Effector memory CD4-positive, alpha-beta T cell (primary cell): ENCODE measurements around the gene SNU13.
"Not testable (repeated sequence)": the region's sequence is repeated elsewhere in the genome, so short reads cannot be mapped to it uniquely, and the experiment has no call there.

Experiments used
- DNase-seq, 3 donors: peaks; one replicate each; pipeline ENCODE4 v3.0.0-alpha.2; 2020
- H3K27ac ChIP-seq: 2 replicates; pipeline ENCODE4 v1.7.0; 2013; ENCODE audit warnings: mild to moderate bottlenecking, low read length, moderate library complexity; ENCODE audit not compliant: insufficient read depth, poor library complexity, severe bottlenecking
- H3K27me3 ChIP-seq: replicated peaks from 2 replicates; pipeline ENCODE4 v1.7.0; 2013; ENCODE audit warnings: mild to moderate bottlenecking, low read length; ENCODE audit not compliant: insufficient read depth, control insufficient read depth, poor library complexity, severe bottlenecking
- H3K36me3 ChIP-seq: 2 replicates; pipeline ENCODE4 v1.7.0; 2013; ENCODE audit warnings: mild to moderate bottlenecking, low read length, moderate library complexity; ENCODE audit not compliant: control insufficient read depth, insufficient read depth
- H3K4me1 ChIP-seq: 2 replicates; pipeline ENCODE4 v1.7.0; 2013; ENCODE audit warnings: low read length, mild to moderate bottlenecking; ENCODE audit not compliant: control insufficient read depth, insufficient read depth, poor library complexity, severe bottlenecking
- H3K4me3 ChIP-seq: 2 replicates; pipeline ENCODE4 v1.7.0; 2013; ENCODE audit warnings: low read length, low read depth, mild to moderate bottlenecking; ENCODE audit not compliant: insufficient read depth, poor library complexity, severe bottlenecking
- H3K9me3 ChIP-seq: 2 replicates; pipeline ENCODE4 v1.7.0; 2013; ENCODE audit warnings: mild to moderate bottlenecking, low read length, moderate library complexity; ENCODE audit not compliant: control insufficient read depth

SNU13 gene

GRCh38 chr22:41682033-41682807 lies 6.4 kb downstream of the SNU13 start:
- peaks cover 27% of the 10 kb centered on the region for H3K36me3 ChIP-seq
- no peaks in the 10 kb centered on the region for H3K9me3 ChIP-seq
- peak overlapping the region; percentile 77 for H3K4me3 ChIP-seq
- DNase-seq, result peak; percentile 73 to 78 (median 74)
- H3K4me1 ChIP-seq, result peaks cover 6% of the 10 kb centered on the region
- H3K27ac ChIP-seq, result peak overlapping the region; percentile 84
- no peaks in the 10 kb centered on the region for H3K27me3 ChIP-seq

- H3K36me3 ChIP-seq, result peaks cover 30% of the 10 kb centered on the region
- DNase-seq, result no peak
- peak overlapping the region; percentile 77 for H3K4me3 ChIP-seq
- no peaks in the 10 kb centered on the region for H3K9me3 ChIP-seq
- H3K4me1 ChIP-seq, result peaks cover 4% of the 10 kb centered on the region
- no peaks in the 10 kb centered on the region for H3K27me3 ChIP-seq
- H3K27ac ChIP-seq, result peak overlapping the region; percentile 84
Measured at GRCh38 chr22:41681616-41682015, 7.1 kb downstream of the SNU13 start.

- no peaks in the 10 kb centered on the region for H3K9me3 ChIP-seq
- H3K27me3 ChIP-seq, result no peaks in the 10 kb centered on the region
- H3K36me3 ChIP-seq, result peaks cover 62% of the 10 kb centered on the region
- H3K27ac ChIP-seq, result no peak overlapping the region
- DNase-seq, result no peak
- no peak overlapping the region for H3K4me3 ChIP-seq
- H3K4me1 ChIP-seq, result no peaks in the 10 kb centered on the region
Measured at GRCh38 chr22:41676134-41676533, 12.5 kb downstream of the SNU13 start.

GRCh38 chr22:41674846-41675340 lies 13.8 kb downstream of the SNU13 start:
- no peak overlapping the region for H3K27ac ChIP-seq
- no peak overlapping the region for H3K4me3 ChIP-seq
- peaks cover 57% of the 10 kb centered on the region for H3K36me3 ChIP-seq
- DNase-seq, result no peak
- H3K4me1 ChIP-seq, result no peaks in the 10 kb centered on the region
- no peaks in the 10 kb centered on the region for H3K27me3 ChIP-seq
- no peaks in the 10 kb centered on the region for H3K9me3 ChIP-seq

DNA sequence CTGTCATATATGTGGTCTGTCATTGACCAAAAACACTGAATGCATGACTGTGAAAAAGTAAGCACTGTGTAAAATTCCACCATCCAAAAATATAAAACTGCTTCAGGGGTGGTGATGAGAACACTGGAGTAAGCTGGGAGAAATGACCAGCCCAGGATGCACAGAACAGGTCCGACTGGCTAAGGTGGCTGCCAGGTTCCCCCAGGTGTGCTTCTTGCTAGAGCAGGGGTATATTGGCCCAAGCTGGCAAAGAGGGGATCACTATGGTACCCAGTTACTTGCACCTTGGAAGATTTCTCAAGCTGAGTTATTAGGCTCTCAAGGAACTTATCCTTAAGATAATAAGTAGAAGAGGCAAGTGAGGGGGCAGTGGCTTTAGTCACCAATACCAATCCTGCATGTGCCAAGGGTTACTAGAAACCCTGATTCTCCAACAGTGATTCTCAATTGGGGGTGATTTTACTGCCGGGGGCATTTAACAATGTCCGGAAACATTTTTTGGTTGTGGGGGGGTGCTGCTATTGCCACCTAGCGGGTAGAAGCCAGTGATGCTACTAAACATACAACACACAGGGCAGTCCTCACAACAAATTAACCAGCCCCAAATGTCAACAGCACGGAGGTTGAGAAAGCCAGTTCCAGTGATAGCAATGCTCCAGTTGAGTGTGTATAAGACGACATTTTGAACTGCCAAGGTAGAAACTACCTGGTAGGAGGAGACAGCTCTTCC lies 15.7 kb downstream of the SNU13 start:
- H3K9me3 ChIP-seq, result no peaks in the 10 kb centered on the region
- no peaks in the 10 kb centered on the region for H3K27me3 ChIP-seq
- DNase-seq, result no peak
- H3K36me3 ChIP-seq, result peaks cover 40% of the 10 kb centered on the region
- H3K4me1 ChIP-seq, result no peaks in the 10 kb centered on the region
- no peak overlapping the region for H3K27ac ChIP-seq
- no peak overlapping the region for H3K4me3 ChIP-seq

- H3K4me3 ChIP-seq, DNase-seq, H3K27me3 ChIP-seq, H3K9me3 ChIP-seq, H3K4me1 ChIP-seq, H3K27ac ChIP-seq: not testable (repeated sequence)
- peaks cover 34% of the 10 kb centered on the region for H3K36me3 ChIP-seq
Measured at GRCh38 chr22:41672096-41672495, 16.6 kb downstream of the SNU13 start.

DNA sequence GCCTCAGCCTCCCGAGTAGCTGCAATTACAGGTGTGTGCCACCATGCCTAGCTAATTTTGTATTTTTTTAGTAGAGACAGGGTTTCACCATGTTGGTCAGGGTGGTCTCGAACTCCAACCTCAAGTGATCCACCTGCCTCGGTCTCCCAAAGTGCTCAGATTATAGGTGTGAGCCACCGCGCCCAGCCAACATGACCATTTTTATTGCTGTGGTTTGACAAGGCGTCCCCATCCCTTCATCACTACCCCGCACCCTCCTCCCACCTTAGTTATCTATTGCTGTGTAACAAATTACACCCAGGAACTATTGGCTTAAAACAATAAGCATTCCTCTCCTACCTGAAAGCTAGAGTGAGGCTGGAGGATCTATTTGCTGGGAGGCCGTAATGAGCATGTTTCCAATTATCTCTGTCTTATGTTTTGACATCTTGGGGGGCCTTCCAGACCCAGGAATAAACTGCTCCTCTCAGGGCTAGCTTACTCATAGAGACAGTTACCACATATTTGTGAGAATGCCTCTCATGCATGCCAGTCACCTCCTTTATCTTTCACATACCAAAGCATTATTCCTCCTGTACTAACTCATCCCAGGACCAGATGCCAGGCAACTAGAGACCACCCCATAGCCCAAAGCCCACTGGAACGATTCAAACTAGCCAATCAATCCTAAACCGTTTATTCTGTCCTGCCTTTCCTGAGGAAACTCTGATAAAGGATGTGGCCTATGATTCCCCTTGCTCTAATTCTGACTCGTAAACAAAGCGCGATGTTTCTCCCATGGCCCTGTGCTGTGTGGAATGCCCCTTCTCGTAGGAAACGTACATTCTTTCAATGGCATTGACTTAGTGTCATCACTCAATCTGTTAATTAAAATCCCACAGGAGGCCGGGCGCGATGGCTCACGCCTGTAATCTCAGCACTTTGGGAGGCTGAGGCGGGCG lies 19.4 kb downstream of the SNU13 start:
- Histone ChIP-seq H3K9me3 (no peaks in the 10 kb centered on the region), H3K27me3 (no peaks in the 10 kb centered on the region), H3K27ac (no peak overlapping the region), H3K36me3 (peaks cover 23% of the 10 kb centered on the region), H3K4me1 (peaks cover 6% of the 10 kb centered on the region), H3K4me3 (no peak overlapping the region)
- no peak for DNase-seq

DNA sequence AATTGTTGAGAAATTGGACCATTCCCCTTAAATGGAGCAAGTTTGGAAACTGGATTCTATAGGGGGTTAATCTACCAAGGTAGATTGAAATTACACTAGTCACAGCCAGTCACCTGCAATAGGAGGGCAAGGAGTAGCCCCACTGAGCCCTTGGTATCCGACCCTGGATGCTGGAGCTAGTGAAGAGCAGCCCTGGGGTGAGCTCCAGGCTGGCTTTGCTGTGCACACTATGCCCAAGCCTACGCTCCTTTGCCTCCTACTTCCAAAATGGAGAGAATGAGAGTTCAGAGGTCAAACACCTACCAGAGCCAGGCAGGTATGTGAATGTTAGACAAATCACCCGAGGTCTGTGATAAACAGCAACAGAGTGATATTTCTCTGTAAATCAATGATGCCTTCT lies 23.7 kb downstream of the SNU13 start:
- H3K9me3 ChIP-seq, result no peaks in the 10 kb centered on the region
- H3K4me1 ChIP-seq, result peaks cover 6% of the 10 kb centered on the region
- H3K36me3 ChIP-seq, result peaks cover 41% of the 10 kb centered on the region
- no peak overlapping the region for H3K4me3 ChIP-seq
- H3K27me3 ChIP-seq, result no peaks in the 10 kb centered on the region
- DNase-seq, result no peak
- no peak overlapping the region for H3K27ac ChIP-seq

- Histone ChIP-seq H3K27me3 (no peaks in the 10 kb centered on the region), H3K27ac (no peak overlapping the region), H3K9me3 (no peaks in the 10 kb centered on the region), H3K36me3 (peaks cover 46% of the 10 kb centered on the region), H3K4me1 (peaks cover 6% of the 10 kb centered on the region), H3K4me3 (no peak overlapping the region)
- no peak for DNase-seq
Measured at GRCh38 chr22:41664490-41664889, 24.2 kb downstream of the SNU13 start.
